Subcutaneous abdominal adipose tissue (tissue), 5 donors: ENCODE results near the gene SLC13A1.

ENCODE experiments used
- H3K27ac ChIP-seq: one replicate; pipeline ENCODE4 v1.7.0; 2013; ENCODE audit warnings: low read depth, mild to moderate bottlenecking, inconsistent platforms, low read length, moderate library complexity
- H3K27me3 ChIP-seq, 5 donors: one replicate each; pipeline ENCODE4 v1.7.0; 2013; ENCODE audit warnings: low read length in 5 of 5, inconsistent platforms in 1 of 5; ENCODE audit not compliant: control insufficient read depth in 5 of 5, insufficient read depth in 4 of 5
- H3K36me3 ChIP-seq, 5 donors: one replicate each; pipeline ENCODE4 v1.7.0; 2013; ENCODE audit warnings: low read length in 5 of 5; ENCODE audit not compliant: control insufficient read depth in 5 of 5, insufficient read depth in 5 of 5
- H3K4me1 ChIP-seq, 5 donors: one replicate each; pipeline ENCODE4 v1.7.0; 2013; ENCODE audit warnings: low read length in 5 of 5, mild to moderate bottlenecking in 3 of 5, moderate library complexity in 1 of 5; ENCODE audit not compliant: control insufficient read depth in 5 of 5, insufficient read depth in 5 of 5
- H3K4me3 ChIP-seq, 5 donors: one replicate each; pipeline ENCODE4 v1.7.0; 2013; ENCODE audit warnings: low read length in 5 of 5, low read depth in 1 of 5
- H3K9ac ChIP-seq, 5 donors: one replicate each; pipeline ENCODE4 v1.7.0; 2013; ENCODE audit warnings: low read length in 5 of 5, mild to moderate bottlenecking in 4 of 5, moderate library complexity in 3 of 5
- H3K9me3 ChIP-seq, 5 donors: one replicate each; pipeline ENCODE4 v1.7.0; 2013; ENCODE audit warnings: low read length in 5 of 5; ENCODE audit not compliant: control insufficient read depth in 5 of 5
- donor health status: healthy.
- donor health status: healthy.
- donor health status: healthy.
- donor health status: healthy.
- donor health status: healthy.

SLC13A1 gene

GRCh38 chr7:123220396-123220795 is 20.6 kb upstream of the SLC13A1 start:
- Histone ChIP-seq H3K4me3 (no peak overlapping the region), H3K9ac (no peak overlapping the region), H3K4me1 (peaks cover 0 to 3% (median 0%) of the 10 kb centered on the region in 5 donors), H3K27me3 (no peaks in the 10 kb centered on the region), H3K9me3 (peaks cover 0 to 9% (median 2%) of the 10 kb centered on the region in 5 donors), H3K36me3 (no peaks in the 10 kb centered on the region), H3K27ac (no peak overlapping the region)

- no peak overlapping the region for H3K27ac ChIP-seq
- H3K27me3 ChIP-seq, result no peaks in the 10 kb centered on the region
- no peak overlapping the region for H3K9ac ChIP-seq
- H3K4me1 ChIP-seq, result peaks cover 0 to 3% (median 0%) of the 10 kb centered on the region in 5 donors
- no peaks in the 10 kb centered on the region for H3K36me3 ChIP-seq
- H3K9me3 ChIP-seq, result peaks cover 0 to 15% (median 3%) of the 10 kb centered on the region in 5 donors
- no peak overlapping the region for H3K4me3 ChIP-seq
These were observed 19.1 kb upstream of the SLC13A1 start for GRCh38 chr7:123218866-123219265.

- Histone ChIP-seq H3K4me3 (no peak overlapping the region), H3K27me3 (no peaks in the 10 kb centered on the region), H3K9ac (no peak overlapping the region), H3K4me1 (peaks cover 0 to 3% (median 0%) of the 10 kb centered on the region in 5 donors), H3K9me3 (peaks cover 0 to 15% (median 3%) of the 10 kb centered on the region in 5 donors), H3K27ac (no peak overlapping the region), H3K36me3 (no peaks in the 10 kb centered on the region)
These were observed 17.1 kb upstream of the SLC13A1 start for GRCh38 chr7:123216825-123217224.

- peaks cover 0 to 15% (median 3%) of the 10 kb centered on the region in 5 donors for H3K9me3 ChIP-seq
- H3K4me1 ChIP-seq, result peaks cover 0 to under 1% (median 0%) of the 10 kb centered on the region in 5 donors
- no peak overlapping the region for H3K4me3 ChIP-seq
- H3K36me3 ChIP-seq, result no peaks in the 10 kb centered on the region
- no peaks in the 10 kb centered on the region for H3K27me3 ChIP-seq
- no peak overlapping the region for H3K27ac ChIP-seq
- no peak overlapping the region for H3K9ac ChIP-seq
These were observed 15.6 kb upstream of the SLC13A1 start for GRCh38 chr7:123215350-123215749.

- no peaks in the 10 kb centered on the region for H3K27me3 ChIP-seq
- no peak overlapping the region for H3K4me3 ChIP-seq
- no peak overlapping the region for H3K9ac ChIP-seq
- peaks cover 0 to 15% (median 3%) of the 10 kb centered on the region in 5 donors for H3K9me3 ChIP-seq
- H3K36me3 ChIP-seq, result no peaks in the 10 kb centered on the region
- peaks cover 0 to 5% (median 0%) of the 10 kb centered on the region in 5 donors for H3K4me1 ChIP-seq
- no peak overlapping the region for H3K27ac ChIP-seq
These were observed 11.8 kb upstream of the SLC13A1 start for GRCh38 chr7:123211545-123211944.

GRCh38 chr7:123210986-123211385 is 11.2 kb upstream of the SLC13A1 start:
- H3K4me3 ChIP-seq, result no peak overlapping the region
- H3K27ac ChIP-seq, result no peak overlapping the region
- H3K4me1 ChIP-seq, result peaks cover 0 to 5% (median 0%) of the 10 kb centered on the region in 5 donors
- no peaks in the 10 kb centered on the region for H3K36me3 ChIP-seq
- no peaks in the 10 kb centered on the region for H3K27me3 ChIP-seq
- H3K9me3 ChIP-seq, result peaks cover 0 to 13% (median 3%) of the 10 kb centered on the region in 5 donors
- no peak overlapping the region for H3K9ac ChIP-seq

- Histone ChIP-seq H3K36me3 (no peaks in the 10 kb centered on the region), H3K9me3 (peaks cover 0 to 3% (median 0%) of the 10 kb centered on the region in 5 donors), H3K9ac (no peak overlapping the region), H3K27ac (no peak overlapping the region), H3K27me3 (no peaks in the 10 kb centered on the region), H3K4me1 (peaks cover 0 to 5% (median 0%) of the 10 kb centered on the region in 5 donors), H3K4me3 (no peak overlapping the region)
These were observed 10.0 kb upstream of the SLC13A1 start for GRCh38 chr7:123209786-123210185.

- H3K27ac ChIP-seq, result no peak overlapping the region
- H3K4me1 ChIP-seq, result peaks cover 0 to 9% (median 0%) of the 10 kb centered on the region in 5 donors
- no peaks in the 10 kb centered on the region for H3K27me3 ChIP-seq
- no peaks in the 10 kb centered on the region for H3K9me3 ChIP-seq
- no peak overlapping the region for H3K4me3 ChIP-seq
- no peaks in the 10 kb centered on the region for H3K36me3 ChIP-seq
- no peak overlapping the region for H3K9ac ChIP-seq
These were observed 9.0 kb upstream of the SLC13A1 start for GRCh38 chr7:123208793-123209192.

- Histone ChIP-seq H3K9me3 (no peaks in the 10 kb centered on the region), H3K27me3 (no peaks in the 10 kb centered on the region), H3K4me3 (no peak overlapping the region), H3K27ac (no peak overlapping the region), H3K4me1 (peaks cover 0 to 4% (median 0%) of the 10 kb centered on the region in 5 donors), H3K36me3 (no peaks in the 10 kb centered on the region), H3K9ac (no peak overlapping the region)
These were observed 4.6 kb upstream of the SLC13A1 start for GRCh38 chr7:123204206-123204835.

GRCh38 chr7:123201901-123202300 is 2.1 kb upstream of the SLC13A1 start:
- H3K27me3 ChIP-seq, result no peaks in the 10 kb centered on the region
- H3K27ac ChIP-seq, result no peak overlapping the region
- H3K9me3 ChIP-seq, result no peaks in the 10 kb centered on the region
- H3K36me3 ChIP-seq, result no peaks in the 10 kb centered on the region
- no peak overlapping the region for H3K4me3 ChIP-seq
- H3K9ac ChIP-seq, result no peak overlapping the region
- peaks cover 0 to 4% (median 0%) of the 10 kb centered on the region in 5 donors for H3K4me1 ChIP-seq
